ENCODE data around the gene TESMIN. TPM values are rescaled to one million over a fixed set of nuclear protein-coding genes. Genes with fewer than 3 reads are reported as not detected.

Gene TESMIN
- total and polyA plus RNA-seq, 2 of the 4 experiments (the other 2 are of a cell fraction), result 0.90 to 2.2 TPM

- Histone ChIP-seq H3K27ac (ENCODE audit: insufficient read depth, low read length) (no peak overlapping the region), H3K9ac (ENCODE audit: low read depth, low read length) (no peak overlapping the region), H2BK20ac (ENCODE audit: low read depth, low read length) (no peak overlapping the region), H2BK5ac (ENCODE audit: low read depth, low read length, poor library complexity, severe bottlenecking) (no peak overlapping the region), H4K20me1 (ENCODE audit: insufficient read depth, low read length) (no peaks in the 10 kb centered on the region), H2AK5ac (ENCODE audit: low read depth, low read length) (no peak overlapping the region), H3K9me1 (ENCODE audit: insufficient read depth, low read length) (0 out of 2 replicates have a peak, but pooled peaks cover 3% of the 10 kb centered on the region), H3K56ac (ENCODE audit: extremely low read depth, insufficient read depth, low read length) (no peak overlapping the region), H3K18ac (ENCODE audit: low read depth, low read length) (no peak overlapping the region), H3K79me1 (ENCODE audit: low read depth in 1 of 2, low read length in 2 of 2) (no peaks in the 10 kb centered on the region), H2AK9ac (replicated peaks; ENCODE audit: low read depth, low read length, poor library complexity) (no peak overlapping the region), H4K8ac (ENCODE audit: low read depth in 2 of 2, low read length in 2 of 2) (no peak overlapping the region), H3K4ac (ENCODE audit: low read depth, low read length) (no peak overlapping the region), H3K4me2 (ENCODE audit: low read depth, low read length) (no peak overlapping the region), H3K4me1 (ENCODE audit: control insufficient read depth, insufficient read depth, low read length) (no peaks in the 10 kb centered on the region), H3K9me3 (ENCODE audit: control insufficient read depth, insufficient read depth, low read length) (peaks cover 16% of the 10 kb centered on the region), H3K36me3 (ENCODE audit: control insufficient read depth, insufficient read depth, low read length) (no peaks in the 10 kb centered on the region), H2BK15ac (ENCODE audit: low read depth, low read length) (no peak overlapping the region), H4K91ac (ENCODE audit: insufficient read depth, low read depth, low read length) (no peak overlapping the region), H3K4me3 (ENCODE audit: insufficient read depth, low read depth, low read length) (no peak overlapping the region), H2AFZ (replicated peaks; ENCODE audit: low read length, poor library complexity) (no peak overlapping the region), H3K27me3 (ENCODE audit: control insufficient read depth, insufficient read depth, low read length) (peaks cover 36% of the 10 kb centered on the region), H3K14ac (replicated peaks; ENCODE audit: low read depth, low read length) (no peak overlapping the region), H2BK120ac (ENCODE audit: low read depth, low read length) (no peak overlapping the region), H3K23ac (ENCODE audit: low read depth, low read length) (no peak overlapping the region), H4K5ac (ENCODE audit: low read depth, low read length) (no peak overlapping the region)
- in situ Hi-C loops (cut with MboI; ENCODE audit: low sequenced_read_pairs) (no loop called here), dilution Hi-C loops (cut with HindIII; ENCODE audit: low sequenced_read_pairs, unreplicated experiment) (no loop called here), intact Hi-C loops (cut with micrococcal nuclease) (loop anchor here (10.0 kb wide), 1 partner anchor 106 kb away; no protein-coding TSS in a partner anchor)
- DNase-seq (no peak), ATAC-seq (ENCODE audit: low read depth) (no peak)
- ChIA-PET CTCF (no interaction called here), POLR2A (ENCODE audit: unreplicated experiment) (no interaction called here)
- TF ChIP-seq MAZ (IDR thresholded peaks at IDR 0.05; ENCODE audit: borderline replicate concordance, low read depth, low read length) (no peak), CTCF (conservative IDR thresholded peaks at IDR 0.05; ENCODE audit: low read depth, low read length) (no peak), CHD1 (IDR thresholded peaks at IDR 0.05; ENCODE audit: low read depth, low read length) (no peak), RCOR1 (IDR thresholded peaks at IDR 0.05; ENCODE audit: insufficient replicate concordance, low read length) (no peak), RFX5 (IDR thresholded peaks at IDR 0.05; ENCODE audit: low read depth, low read length) (no peak), POLR2A (IDR thresholded peaks at IDR 0.05; ENCODE audit: low read depth, low read length) (no peak), SMC3 (IDR thresholded peaks at IDR 0.05; ENCODE audit: low read depth, low read length) (no peak)
- BruUV-seq (replicated peaks), result no TSS peak
- no CpG with 5 or more reads among the region's 2 CpGs for WGBS, 2 experiments (ENCODE audit: extremely low coverage in 2 of 2, insufficient read length in 1 of 2)
Measured at GRCh38 chr11:68721075-68721474, 30.2 kb downstream of the TESMIN start.

All from IMR-90 (cell line).